VCaP (cell line): Measurements from ENCODE around the gene CCDC97.

Experiments
- H3K27ac ChIP-seq: fragments of 450-650 bp; 2 replicates; pipeline ENCODE4 v1.5.1; 2017
- TF ChIP-seq, protein P1 (sequence below): fragments of 450-650 bp; conservative IDR thresholded peaks from 2 replicates; pipeline ENCODE4 v1.5.1; 2017; ENCODE audit warnings: mild to moderate bottlenecking, moderate library complexity

CCDC97 gene

GRCh38 chr19:41307954-41308449 lies 2.0 kb upstream of the CCDC97 start:
- TF ChIP-seq, protein P1, sequence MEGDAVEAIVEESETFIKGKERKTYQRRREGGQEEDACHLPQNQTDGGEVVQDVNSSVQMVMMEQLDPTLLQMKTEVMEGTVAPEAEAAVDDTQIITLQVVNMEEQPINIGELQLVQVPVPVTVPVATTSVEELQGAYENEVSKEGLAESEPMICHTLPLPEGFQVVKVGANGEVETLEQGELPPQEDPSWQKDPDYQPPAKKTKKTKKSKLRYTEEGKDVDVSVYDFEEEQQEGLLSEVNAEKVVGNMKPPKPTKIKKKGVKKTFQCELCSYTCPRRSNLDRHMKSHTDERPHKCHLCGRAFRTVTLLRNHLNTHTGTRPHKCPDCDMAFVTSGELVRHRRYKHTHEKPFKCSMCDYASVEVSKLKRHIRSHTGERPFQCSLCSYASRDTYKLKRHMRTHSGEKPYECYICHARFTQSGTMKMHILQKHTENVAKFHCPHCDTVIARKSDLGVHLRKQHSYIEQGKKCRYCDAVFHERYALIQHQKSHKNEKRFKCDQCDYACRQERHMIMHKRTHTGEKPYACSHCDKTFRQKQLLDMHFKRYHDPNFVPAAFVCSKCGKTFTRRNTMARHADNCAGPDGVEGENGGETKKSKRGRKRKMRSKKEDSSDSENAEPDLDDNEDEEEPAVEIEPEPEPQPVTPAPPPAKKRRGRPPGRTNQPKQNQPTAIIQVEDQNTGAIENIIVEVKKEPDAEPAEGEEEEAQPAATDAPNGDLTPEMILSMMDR, result 0 out of 2 replicates have a peak, but pooled peaks have one; percentile 62
- H3K27ac ChIP-seq, result peak overlapping the region; percentile 94

GRCh38 chr19:41308450-41309179 lies 1.4 kb upstream of the CCDC97 start:
- peak overlapping the region; percentile 94 for H3K27ac ChIP-seq
- TF ChIP-seq, protein P1, result peak; percentile 98

DNA sequence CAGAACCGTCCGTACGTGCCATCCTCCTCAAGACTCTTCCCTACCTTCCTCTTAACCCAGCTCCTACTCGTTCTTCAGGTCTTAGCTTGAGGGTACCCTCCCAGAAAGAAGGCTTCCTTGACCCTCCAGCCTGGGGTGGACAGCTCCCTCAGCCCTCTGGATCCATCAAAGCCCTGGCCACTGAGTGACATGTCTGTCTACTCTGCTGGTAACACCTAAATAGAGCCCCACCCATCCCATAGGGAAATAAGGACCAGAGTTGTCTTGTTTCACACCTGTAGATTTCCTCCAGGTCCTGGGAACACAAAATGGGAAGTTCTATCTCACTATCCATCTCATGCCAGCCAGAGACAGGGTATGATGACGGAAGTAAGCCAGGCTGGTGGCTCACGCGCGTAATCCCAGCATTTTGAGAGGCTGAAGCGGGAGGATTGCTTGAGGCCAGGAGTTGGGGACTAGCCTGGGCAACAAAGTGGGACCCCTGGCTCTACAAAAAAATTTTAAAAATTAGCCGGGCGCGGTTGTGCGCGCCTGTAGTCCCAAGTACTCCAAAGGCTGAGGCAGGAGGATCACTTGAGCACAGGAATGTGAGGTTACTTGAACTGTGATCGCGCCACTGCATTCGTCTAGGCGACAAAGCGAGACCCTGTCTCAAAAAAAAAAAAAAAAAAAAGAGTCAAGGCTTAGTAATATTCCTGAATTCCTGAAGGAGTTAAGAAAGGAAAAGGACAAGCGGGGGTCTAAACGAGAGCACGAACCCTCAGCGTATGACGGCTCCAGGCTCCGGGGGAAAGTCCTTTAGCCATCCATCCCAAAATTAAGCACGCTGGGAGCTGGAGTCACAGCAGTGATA lies 566 bp upstream of the CCDC97 start:
- peak overlapping the region; percentile 94 for H3K27ac ChIP-seq
- TF ChIP-seq, protein P1, result no peak

DNA sequence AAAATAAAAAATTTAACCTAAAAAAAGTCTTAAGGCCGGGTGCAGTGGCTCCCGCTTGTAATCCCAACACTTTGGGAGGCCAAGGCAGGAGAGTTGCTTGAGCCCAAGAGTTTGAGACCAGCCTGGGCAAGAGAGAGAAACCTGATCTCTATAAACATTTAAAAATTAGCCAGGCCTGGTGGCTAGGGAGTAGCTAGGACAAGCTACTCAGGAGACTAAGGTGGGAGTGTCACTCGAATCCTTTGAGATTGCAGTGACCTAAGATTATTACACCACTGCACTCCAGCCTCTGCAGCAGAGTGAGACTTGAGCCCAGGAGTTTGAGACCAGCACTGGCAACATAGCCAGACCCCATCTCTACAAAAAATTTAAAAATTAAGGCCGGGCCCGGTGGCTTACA lies 1.1 kb downstream of the CCDC97 start:
- H3K27ac ChIP-seq, result peak overlapping the region; percentile 94
- TF ChIP-seq, protein P1, result no peak

GRCh38 chr19:41311613-41312012 lies 1.6 kb downstream of the CCDC97 start:
- H3K27ac ChIP-seq, result peak overlapping the region; percentile 94
- TF ChIP-seq, protein P1, result no peak

DNA sequence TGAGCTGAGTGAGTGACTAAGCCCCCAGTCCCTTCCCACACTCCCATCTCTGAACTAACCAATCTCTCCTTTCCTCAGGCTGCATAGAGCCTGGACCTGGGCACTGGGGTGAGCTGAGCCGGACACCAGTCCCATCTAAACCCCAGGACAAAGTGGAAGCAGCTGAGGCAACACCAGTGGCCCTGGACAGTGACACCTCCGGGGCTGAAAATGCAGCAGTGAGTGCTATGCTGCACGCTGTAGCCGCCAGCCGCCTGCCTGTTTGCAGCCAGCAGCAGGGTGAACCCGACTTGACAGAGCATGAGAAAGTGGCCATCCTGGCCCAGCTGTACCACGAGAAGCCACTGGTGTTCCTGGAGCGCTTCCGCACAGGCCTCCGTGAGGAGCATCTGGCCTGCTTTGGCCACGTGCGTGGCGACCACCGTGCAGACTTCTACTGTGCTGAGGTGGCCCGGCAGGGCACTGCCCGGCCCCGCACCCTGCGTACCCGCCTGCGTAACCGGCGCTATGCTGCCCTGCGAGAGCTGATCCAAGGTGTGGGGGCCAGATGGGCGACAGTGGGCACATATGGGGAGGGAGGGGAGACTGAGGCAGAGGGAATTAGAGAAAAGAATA lies 6.4 kb downstream of the CCDC97 start:
- TF ChIP-seq, protein P1, result no peak
- H3K27ac ChIP-seq, result no peak overlapping the region
